HG03095 (cell line): ENCODE data around the gene ZDHHC12.
"Not testable (repeated sequence)": the region's sequence is repeated elsewhere in the genome, so short reads cannot be mapped to it uniquely, and the experiment has no call there.

Experiments
- ATAC-seq: cut with Tn5 transposase; IDR thresholded peaks from one replicate; pipeline ENCODE4 v1.9.1; 2021; ENCODE audit warnings: moderate library complexity; ENCODE audit not compliant: unreplicated experiment

The ZDHHC12 gene

GRCh38 chr9:128712451-128713410 is 11.2 kb downstream of the ZDHHC12 start:
- ATAC-seq, result no peak

GRCh38 chr9:128707446-128707845 is 16.5 kb downstream of the ZDHHC12 start:
- ATAC-seq, result no peak

GRCh38 chr9:128706671-128707381 is 17.1 kb downstream of the ZDHHC12 start:
- no peak for ATAC-seq

GRCh38 chr9:128706045-128706444 is 17.9 kb downstream of the ZDHHC12 start:
- ATAC-seq, result no peak

- ATAC-seq, result no peak
Measured at GRCh38 chr9:128705051-128705965, 18.6 kb downstream of the ZDHHC12 start.

- ATAC-seq, result no peak
Measured at GRCh38 chr9:128704356-128704670, 19.6 kb downstream of the ZDHHC12 start.

- ATAC-seq, result no peak
Measured at GRCh38 chr9:128703616-128704355, 20.1 kb downstream of the ZDHHC12 start.

GRCh38 chr9:128702949-128703615 is 20.8 kb downstream of the ZDHHC12 start:
- no peak for ATAC-seq

GRCh38 chr9:128702445-128702948 is 21.4 kb downstream of the ZDHHC12 start, which contains the start of gene PKN3:
Gene PKN3 (plus strand): TSS chr9:128702503. CDS start chr9:128702916, 413 bp downstream.
- ATAC-seq, result peak; percentile 66

- ATAC-seq, result no peak
Measured at GRCh38 chr9:128701227-128701854, 22.6 kb downstream of the ZDHHC12 start.

GRCh38 chr9:128699096-128699795 is 24.7 kb downstream of the ZDHHC12 start:
- not testable (repeated sequence) for ATAC-seq

GRCh38 chr9:128696923-128697707 is 26.8 kb downstream of the ZDHHC12 start:
- ATAC-seq, result no peak

GRCh38 chr9:128694344-128694743 is 29.6 kb downstream of the ZDHHC12 start:
- no peak for ATAC-seq

- not testable (repeated sequence) for ATAC-seq
Measured at GRCh38 chr9:128693738-128694137, 30.2 kb downstream of the ZDHHC12 start.

- no peak for ATAC-seq
Measured at GRCh38 chr9:128690684-128691034, 33.3 kb downstream of the ZDHHC12 start.

- no peak for ATAC-seq
Measured at GRCh38 chr9:128689820-128690683, 33.9 kb downstream of the ZDHHC12 start.

- peak; percentile 9 for ATAC-seq
Measured at GRCh38 chr9:128689293-128689774, 34.6 kb downstream of the ZDHHC12 start.
